GM21619 (cell line): ENCODE measurements around the gene BCL2.

Experiments used
- ATAC-seq: cut with Tn5 transposase; IDR thresholded peaks from one replicate; pipeline ENCODE4 v1.9.1; 2021; ENCODE audit not compliant: unreplicated experiment

BCL2 gene

DNA sequence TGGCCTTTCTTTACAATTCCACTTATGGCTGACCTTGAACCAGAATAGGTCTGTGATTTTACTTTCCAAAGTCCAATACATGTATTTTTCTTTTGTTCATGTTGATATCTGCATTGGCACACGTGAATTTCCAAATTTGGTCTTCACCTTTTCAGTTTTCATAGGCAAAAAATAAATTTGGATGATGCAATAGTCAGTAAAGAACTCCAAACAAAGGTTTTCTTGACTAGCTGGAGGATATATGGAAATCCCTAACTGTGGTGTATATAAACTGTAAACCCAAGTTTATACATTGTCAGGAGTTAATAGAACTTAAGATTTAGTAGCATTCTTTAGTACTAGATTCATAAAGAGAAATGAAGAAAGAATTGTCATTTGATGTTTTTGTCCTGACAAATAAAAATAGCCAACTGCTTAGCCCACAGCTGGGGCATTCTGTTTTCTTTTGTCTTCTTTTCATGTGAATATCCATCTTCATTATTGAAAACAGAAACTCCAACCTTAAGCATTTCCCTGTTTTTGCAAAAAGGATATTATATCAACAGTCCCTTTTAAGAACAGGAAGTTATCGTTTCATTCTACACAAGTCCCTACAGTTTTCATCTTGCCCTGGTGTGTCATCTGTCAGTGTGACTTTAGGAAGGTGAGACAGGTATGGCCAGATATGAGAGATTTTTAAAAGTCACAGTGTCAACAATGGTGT, 132.9 kb downstream of the BCL2 start:
- ATAC-seq = no peak

DNA sequence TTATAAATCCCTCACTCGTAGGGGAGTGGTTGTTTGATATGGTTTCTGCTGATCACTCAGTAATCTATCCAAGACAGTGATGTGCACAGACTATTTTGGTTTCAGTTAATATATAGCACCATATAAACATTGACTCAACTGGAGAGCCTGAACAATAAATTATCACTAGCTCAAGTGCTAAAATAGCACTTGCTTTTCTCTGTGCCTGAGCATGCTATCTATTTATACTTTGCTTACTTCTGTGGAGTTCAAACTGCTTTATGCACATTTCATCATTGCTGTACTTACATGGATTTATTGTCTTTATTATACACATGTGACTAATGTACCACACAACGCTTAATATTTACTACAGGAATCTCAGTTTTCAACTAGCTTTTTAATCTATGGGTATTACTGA, 133.6 kb downstream of the BCL2 start:
- no peak for ATAC-seq

DNA sequence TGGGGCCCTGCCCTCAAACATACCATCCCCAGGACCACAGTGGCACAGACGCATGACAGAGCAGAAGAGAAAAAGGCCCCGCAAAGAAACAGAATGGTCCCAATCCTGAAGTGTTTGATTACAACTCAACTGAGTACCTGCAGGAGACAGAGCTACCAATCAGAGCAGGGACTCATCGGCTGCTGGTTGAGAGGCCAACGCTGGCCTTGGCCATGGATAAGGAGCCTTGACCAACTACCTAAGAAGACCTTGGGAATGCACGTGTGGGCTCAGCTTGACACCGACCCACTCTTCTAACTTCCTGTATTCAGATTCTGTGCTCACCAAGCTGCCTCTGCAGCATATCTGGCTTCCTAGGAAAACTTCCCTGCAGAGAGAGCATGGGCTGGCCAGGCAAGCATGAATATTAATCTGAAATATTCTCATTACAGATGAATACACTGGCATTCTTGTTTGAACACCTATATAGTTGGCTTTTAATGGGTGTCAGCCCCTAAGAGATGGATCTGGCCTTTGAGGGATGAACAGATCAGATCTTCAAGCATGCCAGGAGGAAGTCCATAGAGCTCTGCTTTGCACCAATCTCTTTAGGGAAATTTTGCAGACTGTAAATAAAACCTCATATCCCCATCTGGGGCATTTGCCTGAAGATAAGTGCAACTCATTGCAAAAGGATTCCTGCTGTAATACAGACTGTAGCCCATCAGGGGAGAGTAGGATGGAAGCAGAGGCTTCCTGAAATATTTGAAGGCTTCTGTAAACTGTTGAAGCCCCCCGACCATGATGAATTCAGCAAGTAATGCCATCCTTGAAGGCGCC, 135.4 kb downstream of the BCL2 start:
- no peak for ATAC-seq

DNA sequence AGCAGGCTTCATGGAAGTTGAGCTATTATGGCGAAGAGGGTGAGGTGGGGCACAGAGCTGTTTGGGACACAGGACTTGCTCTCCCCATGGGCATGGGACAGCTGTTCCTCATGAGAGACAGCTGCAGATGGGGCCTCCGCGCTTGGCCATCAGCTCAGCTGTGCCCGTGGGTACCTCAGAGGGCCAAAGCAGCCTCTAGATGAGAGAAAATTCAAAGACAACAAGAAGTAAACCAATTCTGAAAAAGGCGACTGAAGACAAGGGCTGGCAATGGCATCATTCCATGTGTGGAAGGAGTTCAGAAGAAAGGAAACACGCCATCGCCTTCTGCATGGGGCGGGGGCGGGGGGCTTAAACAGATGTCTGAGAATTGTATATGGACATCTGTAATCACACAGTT, 136.2 kb downstream of the BCL2 start:
- no peak for ATAC-seq

DNA sequence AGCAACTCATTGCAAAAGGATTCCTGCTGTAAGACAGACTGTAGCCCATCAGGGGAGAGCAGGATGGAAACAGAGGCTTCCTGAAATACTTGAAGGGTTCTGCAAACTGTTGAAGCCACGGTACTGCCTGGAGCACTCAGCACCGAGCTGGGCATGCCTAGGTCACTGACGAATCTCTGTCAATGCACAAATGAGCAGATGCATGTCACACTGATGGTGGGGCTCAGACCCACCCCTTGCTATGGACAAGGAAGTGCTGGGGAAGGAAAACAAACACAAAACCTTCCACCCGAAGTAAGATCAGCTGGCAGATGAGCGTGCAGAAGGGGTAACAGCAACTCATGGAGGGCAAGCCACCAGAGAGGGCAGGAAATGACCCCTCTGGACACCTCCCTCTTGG, 136.7 kb downstream of the BCL2 start:
- no peak for ATAC-seq

DNA sequence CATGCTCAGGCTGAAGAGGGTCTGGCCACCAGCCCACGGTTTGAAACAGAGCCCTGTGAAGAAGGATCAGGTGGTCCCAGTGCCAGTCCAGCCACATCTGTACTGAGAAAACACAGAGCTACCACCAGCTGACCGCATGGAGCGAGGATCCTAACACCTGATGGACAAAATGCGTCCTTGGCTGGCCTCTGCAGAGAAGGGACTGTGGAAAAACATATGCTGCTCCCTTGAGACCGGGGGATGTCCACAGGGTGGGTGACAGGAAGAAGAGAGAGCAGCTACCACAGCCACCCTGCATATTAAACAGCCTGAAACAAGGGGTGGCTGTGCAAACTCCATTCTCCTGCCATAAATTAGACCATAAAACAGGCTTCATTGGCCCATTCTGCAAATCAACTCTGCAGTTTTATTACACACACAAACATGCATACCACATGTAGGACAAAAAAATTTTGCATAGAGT, 137.2 kb downstream of the BCL2 start:
- peak; percentile 32 for ATAC-seq

DNA sequence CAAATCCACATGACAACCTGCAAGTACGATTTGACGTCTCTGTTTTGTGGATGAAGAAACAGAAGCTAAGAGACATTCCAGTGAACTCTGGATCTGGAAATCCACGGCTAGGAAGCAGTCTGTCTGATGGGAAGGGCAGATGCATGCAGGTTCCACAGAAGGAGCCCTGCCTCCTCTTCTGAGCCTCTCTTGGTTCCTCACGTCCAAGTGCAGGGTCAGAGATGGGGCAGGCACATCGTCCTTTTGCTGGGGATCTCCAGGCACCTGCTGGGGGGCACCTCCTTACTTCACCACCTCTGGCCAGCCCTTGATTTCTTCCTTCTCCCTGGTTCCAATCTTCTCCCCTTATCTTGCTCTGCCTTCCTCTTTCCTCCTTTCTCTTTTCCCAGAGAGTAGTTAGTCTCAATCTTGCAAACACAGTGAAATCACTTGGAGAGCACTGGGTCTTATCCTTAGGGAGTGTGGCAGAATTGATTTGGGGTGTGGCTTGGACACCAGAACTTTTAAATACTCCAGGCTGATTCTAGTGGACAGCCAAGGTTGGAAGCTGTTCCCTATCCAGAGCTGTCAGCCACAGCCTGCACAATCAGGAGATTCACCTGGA, 137.8 kb downstream of the BCL2 start:
- no peak for ATAC-seq

DNA sequence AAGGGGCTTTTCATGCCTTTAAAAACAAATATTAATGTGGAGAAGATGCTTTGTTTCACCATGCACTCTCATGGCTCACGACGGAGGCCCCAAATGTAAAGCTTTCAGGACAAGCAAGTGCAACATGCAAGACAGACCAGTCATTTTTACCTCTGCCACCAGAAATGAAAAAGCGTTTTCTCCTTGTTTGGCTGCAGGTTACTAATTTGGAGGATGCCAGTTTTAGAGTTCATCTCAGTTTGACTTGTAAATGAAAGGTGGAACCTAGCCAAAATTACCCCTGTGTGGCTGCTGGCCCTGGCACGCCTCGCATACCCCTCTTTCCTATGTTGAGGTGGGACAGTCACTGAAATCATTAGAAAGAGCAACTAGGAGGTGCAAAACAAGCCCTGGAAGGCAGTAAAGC, 138.6 kb downstream of the BCL2 start:
- ATAC-seq = peak; percentile 46

DNA sequence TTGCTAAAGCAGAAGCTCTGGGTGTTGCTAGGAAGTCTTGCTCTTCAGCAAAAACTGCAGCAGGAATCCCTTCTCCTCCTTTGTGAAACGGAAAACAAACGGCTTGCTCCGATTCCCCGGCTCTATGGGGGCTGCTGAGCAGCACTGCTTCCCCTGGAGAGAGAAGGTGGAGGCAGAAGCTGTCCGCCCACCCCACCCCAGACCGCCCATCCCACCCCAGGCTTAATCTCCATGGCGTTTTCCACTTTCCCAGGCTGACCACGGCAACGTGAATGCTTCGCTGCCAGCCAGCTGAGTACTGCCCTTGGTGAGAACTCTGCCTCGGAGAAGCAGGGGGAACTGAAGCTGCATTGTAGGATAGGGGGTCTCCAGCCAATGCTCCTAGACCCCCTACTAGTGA, 139.2 kb downstream of the BCL2 start:
- no peak for ATAC-seq

DNA sequence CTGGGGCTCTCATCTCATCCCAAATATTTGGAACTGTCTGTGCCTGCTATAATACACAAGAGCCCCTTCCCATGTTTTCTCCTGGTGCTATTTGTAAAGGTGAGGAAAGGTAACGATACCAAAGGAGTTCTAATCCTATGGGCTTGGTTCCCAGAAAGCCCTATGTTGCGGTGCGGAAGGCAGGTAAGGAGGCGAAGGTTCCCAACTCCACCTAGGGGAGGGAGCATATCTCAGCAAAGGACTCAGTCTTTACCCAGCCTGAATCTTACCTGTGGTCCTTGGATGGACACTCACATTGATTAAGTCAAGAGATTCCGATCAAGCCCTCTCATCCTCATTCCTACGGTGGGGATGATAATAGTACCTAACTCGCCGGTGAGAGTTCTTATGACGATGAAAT, 140.1 kb downstream of the BCL2 start:
- ATAC-seq = no peak

DNA sequence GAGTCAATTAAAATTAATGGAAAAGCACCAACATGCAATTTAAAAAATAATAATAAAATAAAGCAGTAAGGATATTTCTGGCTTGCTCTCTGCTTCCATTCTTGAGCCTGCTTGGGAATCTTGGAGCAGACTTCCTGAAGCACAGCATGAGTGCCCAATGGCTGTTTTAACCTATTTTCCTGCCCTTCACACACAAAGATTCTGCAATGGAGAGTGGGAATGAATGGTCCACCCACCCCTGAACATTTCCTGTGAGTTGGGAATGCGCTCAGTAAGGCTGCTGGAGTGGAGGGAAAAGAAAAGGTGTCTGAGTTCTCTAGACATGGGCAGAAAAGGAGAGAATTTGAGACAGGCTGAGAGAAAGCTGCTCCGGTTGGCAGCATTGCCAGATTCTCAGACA, 140.6 kb downstream of the BCL2 start:
- no peak for ATAC-seq

DNA sequence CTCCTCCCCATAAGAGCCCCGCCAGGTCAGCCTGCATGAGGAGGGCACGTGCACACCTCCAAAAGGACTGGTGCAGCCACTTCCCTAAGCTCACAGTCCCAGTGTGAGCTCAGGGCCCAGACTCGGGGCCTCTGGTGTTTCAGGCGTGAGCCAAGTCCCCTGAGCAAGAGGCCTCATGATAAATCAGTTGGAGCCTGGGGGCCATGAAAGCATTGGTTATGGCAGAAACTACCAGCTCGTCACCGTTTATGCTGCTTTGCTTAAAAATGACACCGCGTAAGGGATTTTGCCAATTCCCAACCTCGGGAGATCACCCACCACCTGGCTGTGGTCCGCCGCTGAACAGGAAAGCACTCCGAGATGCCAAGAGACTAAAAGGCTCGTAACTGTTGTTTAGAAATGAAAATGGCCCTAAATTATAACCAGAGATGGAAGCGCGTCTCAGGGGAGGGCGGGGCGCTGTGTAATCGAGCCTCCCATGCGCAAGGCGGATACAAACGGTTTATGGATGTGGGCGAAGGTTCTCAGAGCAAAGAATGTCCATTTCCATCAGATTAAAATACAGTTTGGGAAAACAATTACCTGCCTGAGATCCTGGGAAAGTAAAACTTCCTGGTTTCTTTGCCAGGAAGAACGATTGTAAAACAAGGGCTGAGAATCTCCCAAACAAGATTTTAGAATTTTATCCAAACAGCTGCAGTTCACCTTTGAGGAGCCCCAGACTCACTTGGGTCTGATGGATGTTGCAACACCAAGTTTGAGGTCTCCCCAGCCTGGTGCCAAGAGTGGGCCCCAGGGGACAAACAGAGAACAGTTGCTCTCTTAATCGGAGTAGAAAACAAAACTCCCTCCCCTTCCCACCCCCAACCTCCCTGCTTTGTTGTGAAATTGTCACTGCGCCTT, 141.4 kb downstream of the BCL2 start:
- no peak for ATAC-seq

DNA sequence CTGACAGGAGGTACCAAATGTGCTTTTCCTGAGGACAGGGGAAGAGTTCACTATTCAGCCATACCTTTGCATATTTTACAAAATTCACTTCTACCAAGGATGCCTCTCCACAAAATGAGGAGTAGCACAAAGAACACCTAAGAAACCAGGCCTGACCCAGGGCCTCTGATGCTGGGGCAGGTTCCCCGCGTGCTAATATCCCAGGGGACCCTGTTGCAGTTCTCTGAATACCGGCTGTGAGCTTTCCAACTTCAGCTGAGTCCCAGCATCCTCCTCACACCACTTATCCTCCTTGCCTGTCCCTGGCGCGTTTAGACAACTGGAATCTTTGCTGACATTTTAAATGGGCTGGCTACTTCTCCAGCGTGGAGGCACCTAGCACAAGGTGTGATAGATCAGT, 142.3 kb downstream of the BCL2 start:
- no peak for ATAC-seq

DNA sequence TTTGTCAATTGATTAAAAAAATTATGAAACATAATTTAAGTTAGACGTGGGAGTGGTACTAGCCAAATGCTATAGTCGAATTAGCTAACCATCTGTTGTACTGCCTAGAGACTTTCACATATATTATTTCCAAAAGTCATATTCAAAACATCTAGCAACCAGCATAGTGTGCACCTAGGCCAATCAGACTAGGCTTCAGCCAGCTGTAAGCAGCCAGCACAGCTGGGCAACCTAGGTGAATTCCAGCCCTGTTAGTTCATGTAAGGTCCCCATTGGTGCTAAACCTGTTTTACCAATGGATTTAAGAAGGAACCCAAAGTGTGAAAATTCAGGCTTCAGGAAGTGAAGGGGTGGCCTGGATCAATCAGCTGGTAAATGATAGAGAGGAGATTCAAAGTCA, 144.3 kb downstream of the BCL2 start:
- no peak for ATAC-seq

DNA sequence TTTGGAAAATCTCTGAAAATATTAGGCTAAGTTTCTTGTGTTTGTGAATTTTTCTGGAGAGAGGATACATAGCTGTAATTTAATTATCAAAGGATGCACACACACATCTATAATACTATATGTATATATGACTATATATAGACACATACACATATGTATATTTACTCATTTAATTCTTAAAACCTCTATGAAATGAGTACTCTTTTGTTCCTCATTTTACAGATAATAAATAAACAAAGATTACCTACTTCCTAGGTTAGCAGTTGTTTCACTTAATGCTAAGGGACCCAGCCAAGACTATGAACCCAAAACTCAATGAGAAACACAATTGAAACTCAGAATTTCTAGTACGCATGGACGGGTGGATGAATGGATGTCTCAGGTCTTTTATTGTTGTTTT, 145.6 kb downstream of the BCL2 start:
- ATAC-seq = no peak

DNA sequence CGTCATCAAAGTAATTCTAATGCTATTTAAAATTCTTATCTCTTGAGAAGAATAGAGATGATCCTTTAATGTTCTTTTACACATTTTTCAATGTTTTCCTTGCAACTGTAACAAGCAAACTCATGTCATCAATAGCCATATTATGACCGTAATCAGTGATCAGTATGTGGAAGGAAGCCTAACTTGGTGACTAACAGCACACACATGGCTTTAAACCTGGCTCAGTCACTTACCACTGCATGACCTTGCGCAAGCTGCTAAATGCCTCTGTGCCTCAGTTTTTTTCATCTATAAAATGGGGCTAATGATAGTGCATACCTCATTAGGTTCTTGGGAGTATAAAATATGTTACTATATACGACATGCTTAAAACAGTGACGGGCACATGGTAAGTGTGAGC, 149.7 kb downstream of the BCL2 start:
- ATAC-seq = no peak

DNA sequence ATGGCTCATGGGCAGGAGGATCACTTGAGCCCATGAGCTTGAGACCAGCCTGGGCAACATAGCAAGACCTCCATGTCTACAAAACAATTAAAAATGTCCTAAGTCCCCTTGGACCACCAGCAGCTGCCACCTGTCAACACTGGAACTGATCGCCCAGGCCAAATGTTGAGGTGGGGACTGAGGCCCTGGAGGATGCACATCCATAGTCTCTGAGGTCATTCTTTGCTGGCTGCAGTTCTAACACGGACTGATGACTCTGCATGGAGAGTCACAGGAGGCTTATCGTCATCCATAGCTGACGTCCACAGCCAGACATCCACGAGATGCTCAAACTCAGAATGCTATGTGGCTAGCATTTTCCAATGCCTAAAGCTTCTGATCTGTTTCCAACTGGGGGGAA, 151.3 kb downstream of the BCL2 start:
- ATAC-seq = no peak

DNA sequence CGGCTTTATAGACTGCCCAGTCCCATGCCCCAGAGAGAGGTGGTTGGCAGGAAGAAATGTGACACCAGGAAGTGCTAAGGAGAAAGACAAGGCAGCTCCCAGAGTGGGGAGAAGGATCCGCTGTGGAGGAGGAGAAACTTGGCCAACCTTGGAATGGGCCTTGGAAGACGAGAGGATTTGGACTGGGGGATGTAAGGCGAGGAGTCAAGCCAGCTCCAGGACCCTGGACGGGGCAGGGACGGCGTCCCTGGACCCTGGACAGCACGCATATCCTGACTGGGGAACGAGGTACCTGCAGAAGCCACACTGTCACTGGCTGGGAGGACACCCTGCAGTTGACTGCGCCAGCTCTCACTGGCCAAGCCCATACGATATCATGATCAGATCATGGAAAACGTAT, 153.4 kb downstream of the BCL2 start:
- no peak for ATAC-seq

DNA sequence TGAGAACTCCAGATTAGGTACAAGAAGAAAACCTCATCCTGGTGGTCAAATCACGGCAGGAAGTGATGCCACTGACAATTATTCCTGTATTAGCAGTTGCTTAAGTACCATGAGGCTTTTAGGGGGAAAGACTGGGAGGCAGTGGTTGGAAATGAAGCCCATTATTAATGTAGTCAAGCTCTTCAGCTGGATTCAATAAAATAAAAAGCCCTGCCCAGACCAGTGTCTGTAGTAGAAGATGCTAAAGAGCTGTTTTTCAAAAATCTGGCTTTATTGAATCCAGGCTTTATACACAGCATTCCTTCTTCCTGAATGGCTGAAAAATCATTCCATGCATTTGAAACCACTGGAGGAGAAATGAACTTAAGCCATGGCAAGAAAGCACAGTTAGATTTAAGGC, 155.2 kb downstream of the BCL2 start:
- no peak for ATAC-seq

DNA sequence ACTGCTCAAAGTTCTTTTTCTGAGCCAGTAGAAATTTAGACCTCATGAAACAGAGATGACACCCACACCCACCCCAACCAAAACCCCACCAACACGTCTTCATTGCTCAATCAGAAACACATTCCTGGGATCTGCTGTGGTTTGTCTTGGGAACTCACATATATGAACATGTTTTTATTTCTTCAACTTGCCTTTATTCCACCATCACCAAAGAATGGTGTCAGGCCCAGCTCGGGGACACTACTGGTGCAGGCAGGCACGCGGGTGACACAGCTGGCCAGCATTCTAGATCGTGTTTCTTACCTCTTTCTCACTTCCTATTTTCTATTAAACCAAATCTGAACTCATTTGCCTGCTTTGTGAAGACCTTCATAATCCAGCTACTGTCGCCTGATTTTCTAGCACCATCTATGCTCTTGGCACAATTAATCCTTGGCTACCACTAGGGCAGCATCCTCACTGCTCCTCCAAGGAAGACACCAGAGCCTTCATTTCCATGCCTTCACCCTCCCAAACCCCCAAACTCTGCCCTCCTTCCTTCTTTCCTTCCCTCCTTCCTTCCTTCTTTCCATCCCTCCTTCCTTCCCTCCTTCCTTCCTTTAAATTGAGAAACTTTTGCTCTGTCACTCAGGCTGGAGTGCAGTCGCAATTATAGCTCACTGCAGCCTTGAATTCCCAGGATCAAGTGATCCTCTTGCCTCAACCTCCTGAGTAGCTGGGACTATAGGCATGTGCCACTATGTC, 157.1 kb downstream of the BCL2 start:
- ATAC-seq = peak; percentile 20
